GM12865 (cell line): ENCODE measurements around the gene IDI2.
"Not testable (repeated sequence)": the region's sequence is repeated elsewhere in the genome, so short reads cannot be mapped to it uniquely, and the experiment has no call there.

Experiments used
- DNase-seq: peaks from one replicate; pipeline ENCODE4 v3.0.0; 2010; ENCODE audit warnings: low read depth
- H3K4me3 ChIP-seq: 2 replicates; pipeline ENCODE4 v1.5.1; 2011; ENCODE audit warnings: mild to moderate bottlenecking, low read depth, low read length, control low read depth
- TF ChIP-seq, protein P1 (sequence below): IDR thresholded peaks from 2 replicates; pipeline ENCODE4 v1.5.1; 2011; ENCODE audit warnings: low read length, control low read depth, low read depth, inconsistent platforms; ENCODE audit not compliant: insufficient read depth; ENCODE audit errors: missing control alignments

The IDI2 gene

DNA sequence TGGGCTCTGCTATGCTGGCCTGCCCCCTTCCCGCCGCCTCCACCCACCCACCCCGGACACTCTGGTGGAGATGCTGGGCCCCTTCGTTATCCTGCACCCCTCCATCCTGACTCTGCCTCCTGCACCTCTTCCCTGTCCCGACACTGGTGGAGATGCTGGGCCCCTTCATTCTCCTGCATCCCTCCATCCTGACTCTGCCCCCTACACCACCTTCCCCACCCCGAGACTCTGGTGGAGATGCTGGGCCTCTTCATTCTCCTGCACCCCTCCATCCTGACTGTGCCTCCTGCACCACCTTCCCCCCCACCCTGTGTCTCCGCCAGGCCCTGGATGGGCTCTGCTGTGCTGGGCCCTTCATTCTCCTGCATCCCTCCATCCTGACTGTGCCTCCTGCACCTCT lies 15.0 kb downstream of the IDI2 start:
- H3K4me3 ChIP-seq, result no peak overlapping the region
- DNase-seq, result no peak
- TF ChIP-seq, protein P1, sequence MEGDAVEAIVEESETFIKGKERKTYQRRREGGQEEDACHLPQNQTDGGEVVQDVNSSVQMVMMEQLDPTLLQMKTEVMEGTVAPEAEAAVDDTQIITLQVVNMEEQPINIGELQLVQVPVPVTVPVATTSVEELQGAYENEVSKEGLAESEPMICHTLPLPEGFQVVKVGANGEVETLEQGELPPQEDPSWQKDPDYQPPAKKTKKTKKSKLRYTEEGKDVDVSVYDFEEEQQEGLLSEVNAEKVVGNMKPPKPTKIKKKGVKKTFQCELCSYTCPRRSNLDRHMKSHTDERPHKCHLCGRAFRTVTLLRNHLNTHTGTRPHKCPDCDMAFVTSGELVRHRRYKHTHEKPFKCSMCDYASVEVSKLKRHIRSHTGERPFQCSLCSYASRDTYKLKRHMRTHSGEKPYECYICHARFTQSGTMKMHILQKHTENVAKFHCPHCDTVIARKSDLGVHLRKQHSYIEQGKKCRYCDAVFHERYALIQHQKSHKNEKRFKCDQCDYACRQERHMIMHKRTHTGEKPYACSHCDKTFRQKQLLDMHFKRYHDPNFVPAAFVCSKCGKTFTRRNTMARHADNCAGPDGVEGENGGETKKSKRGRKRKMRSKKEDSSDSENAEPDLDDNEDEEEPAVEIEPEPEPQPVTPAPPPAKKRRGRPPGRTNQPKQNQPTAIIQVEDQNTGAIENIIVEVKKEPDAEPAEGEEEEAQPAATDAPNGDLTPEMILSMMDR, result no peak

DNA sequence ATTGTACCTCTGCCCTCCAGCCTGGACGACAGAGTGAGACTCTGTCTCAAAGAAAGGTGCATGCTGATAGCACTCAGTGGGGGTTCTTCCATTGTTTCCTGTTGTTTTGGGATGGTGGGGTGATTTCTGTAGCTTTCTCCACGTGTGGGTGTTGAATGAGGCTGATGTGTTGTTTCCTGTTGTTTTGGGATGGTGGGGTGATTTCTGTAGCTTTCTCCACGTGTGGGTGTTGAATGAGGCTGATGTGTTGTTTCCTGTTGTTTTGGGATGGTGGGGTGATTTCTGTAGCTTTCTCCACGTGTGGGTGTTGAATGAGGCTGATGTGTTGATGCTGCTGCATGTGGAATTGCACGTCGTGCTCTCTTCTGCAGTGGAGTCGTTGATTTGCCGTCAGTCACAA lies 15.7 kb downstream of the IDI2 start:
- DNase-seq, result not testable (repeated sequence)

DNA sequence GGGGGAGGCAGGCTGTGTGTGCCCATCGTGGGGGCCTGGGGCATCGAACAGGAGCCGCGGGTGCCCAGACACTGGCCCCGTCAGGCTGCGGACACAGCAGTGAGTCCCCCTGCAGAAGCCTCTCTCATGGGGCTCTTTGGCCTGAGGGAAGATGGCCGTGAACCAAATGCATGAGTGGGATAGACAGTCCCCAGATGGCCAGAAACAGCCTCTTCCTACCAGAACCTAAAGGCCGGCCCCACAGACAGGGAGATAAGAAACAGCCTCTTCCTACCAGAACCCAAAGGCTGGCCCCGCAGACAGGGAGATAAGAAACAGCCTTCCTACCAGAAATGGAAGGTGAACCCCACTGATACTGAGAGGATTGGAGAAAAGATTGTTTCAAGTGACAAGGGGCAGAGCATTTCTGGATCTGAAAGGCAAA lies 16.6 kb downstream of the IDI2 start:
- no peak overlapping the region for H3K4me3 ChIP-seq
- TF ChIP-seq, protein P1, result no peak
- no peak for DNase-seq

More for the DNA sequence above, 15.7 kb downstream of the IDI2 start:
- H3K4me3 ChIP-seq, result not testable (repeated sequence)

DNA sequence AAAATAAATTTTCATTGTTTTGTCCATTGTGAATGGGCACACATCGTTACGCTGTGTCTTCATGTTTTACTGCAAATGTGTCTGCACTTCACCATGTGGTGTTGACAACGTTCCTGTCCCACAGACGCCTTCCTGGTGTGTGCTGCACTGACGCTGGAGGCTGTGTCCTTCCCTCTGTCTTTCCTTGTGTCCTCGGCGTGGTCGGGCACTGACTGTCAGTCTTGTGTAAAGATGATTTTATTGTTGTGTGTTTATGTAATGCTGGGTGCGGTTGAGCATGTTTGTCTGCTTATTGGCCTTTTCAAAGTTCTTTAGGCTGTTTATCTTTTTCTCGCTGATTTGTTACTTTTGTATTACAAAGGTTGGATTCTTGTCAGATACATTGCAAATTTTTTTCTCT lies 18.1 kb downstream of the IDI2 start:
- DNase-seq, result no peak
- no peak overlapping the region for H3K4me3 ChIP-seq
- TF ChIP-seq, protein P1, result no peak

DNA sequence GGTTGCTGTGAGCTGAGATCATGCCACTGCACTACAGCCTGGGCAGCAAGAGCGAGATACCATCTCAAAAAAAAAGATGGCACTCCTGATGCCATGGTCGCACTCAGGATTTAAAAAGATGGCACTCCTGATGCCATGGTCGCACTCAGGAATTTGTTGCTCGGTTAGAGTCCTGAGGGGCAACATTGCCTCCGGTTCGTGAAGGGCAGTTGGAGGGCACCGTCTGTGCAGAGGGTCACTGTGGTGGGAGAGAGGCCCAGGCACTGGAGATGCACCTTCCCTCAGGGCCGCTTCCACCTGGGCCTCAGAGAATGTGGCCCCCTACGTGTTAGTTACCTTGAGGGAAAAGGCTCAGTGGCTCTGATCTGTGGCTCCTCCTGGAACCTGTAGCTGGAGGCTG lies 19.1 kb downstream of the IDI2 start:
- TF ChIP-seq, protein P1, result no peak
- no peak for DNase-seq
- H3K4me3 ChIP-seq, result no peak overlapping the region

DNA sequence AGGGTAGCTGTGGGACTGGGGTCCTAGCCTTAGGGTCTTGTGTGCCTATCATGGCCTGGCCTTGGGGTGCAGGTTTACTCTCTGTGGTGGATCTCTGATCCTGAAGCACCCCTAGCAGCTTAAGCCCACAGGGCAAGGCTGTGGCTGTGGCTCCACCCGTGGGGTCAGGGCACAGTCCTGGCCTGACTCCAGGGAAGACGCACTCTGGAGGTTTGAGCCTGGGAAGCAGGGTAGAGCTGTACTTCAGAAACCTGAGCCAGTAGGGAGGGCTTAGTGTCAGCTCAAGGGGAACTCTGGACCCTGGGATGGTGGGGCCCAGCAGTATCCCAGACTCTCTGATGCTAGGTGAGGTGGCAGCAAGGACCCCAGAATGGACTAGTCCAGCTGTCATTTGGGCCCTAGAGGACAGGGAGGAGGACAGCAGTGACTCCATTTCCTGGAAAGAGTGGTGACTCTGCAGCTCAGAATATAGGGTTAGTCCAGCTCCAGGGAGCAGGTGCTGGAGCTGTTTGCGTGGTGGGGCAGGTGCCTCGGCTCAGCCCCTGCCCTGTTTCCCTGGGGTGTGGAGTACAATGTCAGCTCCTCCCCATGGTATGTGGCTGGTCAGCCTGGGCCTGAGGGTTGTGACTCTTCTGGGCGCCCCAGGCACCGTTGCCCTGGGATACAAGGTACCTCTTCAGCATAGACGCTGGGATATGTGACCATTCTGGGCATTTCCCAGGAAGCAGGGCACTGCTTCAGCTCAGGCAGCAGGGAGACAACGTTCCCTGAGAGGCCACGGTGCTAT lies 21.6 kb downstream of the IDI2 start:
- DNase-seq, result no peak
- TF ChIP-seq, protein P1, result no peak
- no peak overlapping the region for H3K4me3 ChIP-seq

DNA sequence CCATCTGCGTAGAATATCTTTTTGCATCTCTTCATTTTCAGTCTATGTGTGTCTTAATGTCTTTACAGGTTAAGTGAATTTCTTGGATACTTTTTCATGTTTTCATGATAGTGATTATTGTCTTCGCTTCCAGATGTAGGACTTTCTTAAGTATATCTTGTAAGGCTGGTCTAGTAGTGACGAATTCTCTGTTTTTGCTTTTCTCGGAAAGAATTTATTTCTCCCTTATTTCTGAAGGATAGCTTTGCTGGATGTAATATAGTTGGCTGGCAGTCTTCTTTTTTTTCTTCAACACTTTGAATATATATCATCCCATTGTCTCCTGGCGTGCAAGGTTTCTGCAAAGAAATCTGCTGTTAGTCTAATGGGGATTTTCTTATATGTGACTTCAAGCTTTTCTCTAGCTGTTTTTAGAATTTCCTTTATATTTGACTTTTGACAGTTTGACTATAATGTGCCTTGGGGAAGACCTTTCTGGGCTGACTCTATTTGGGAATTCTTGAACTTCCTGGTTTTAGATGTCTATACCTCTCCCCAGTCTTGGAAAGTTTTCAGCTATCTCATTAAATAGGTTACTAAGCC lies 23.1 kb downstream of the IDI2 start:
- TF ChIP-seq, protein P1, result no peak
- DNase-seq, result no peak
- no peak overlapping the region for H3K4me3 ChIP-seq
